Measurements from ENCODE around the gene CACNA2D3.

DNA sequence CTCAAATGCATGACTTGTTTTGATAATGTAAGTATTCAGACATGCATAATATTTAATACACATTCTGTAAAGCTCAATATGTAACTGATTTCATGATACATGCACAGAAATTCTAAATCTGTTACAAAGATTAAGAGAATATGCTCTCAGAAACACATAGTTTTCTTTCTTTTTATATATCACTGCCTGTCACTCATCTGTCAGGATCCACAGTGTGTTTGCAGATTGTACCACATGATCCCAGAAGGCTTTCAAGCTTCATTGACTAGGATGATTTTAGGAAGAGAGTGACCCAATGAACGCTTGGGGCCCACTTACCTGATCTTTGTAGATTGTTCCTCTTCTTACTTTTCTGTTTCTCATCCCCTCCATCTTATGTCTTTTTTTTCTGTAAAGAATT, 261.9 kb downstream of the CACNA2D3 start:
- TF ChIP-seq, protein P1, sequence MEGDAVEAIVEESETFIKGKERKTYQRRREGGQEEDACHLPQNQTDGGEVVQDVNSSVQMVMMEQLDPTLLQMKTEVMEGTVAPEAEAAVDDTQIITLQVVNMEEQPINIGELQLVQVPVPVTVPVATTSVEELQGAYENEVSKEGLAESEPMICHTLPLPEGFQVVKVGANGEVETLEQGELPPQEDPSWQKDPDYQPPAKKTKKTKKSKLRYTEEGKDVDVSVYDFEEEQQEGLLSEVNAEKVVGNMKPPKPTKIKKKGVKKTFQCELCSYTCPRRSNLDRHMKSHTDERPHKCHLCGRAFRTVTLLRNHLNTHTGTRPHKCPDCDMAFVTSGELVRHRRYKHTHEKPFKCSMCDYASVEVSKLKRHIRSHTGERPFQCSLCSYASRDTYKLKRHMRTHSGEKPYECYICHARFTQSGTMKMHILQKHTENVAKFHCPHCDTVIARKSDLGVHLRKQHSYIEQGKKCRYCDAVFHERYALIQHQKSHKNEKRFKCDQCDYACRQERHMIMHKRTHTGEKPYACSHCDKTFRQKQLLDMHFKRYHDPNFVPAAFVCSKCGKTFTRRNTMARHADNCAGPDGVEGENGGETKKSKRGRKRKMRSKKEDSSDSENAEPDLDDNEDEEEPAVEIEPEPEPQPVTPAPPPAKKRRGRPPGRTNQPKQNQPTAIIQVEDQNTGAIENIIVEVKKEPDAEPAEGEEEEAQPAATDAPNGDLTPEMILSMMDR (IDR thresholded peaks at IDR 0.05) = no peak
- no peak for TF ChIP-seq POLR2A (IDR thresholded peaks at IDR 0.05)

All from tibial nerve (tissue), 3 donors.